Activated B cell treated with CpG ODN at 0.5 μM for 24 hours (primary cell): Measurements from ENCODE around the gene NRXN2. TPM values are rescaled to one million over a fixed set of nuclear protein-coding genes. Genes with fewer than 3 reads are reported as not detected.
A peak's percentile ranks its signal among the peaks of the same experiment; 100 is the strongest.

ENCODE experiments used
- ATAC-seq: fragments of 200-7000 bp; cut with Tn5 transposase; one replicate; pipeline ENCODE4 v1.10.0; 2021; ENCODE audit warnings: low read depth, mild to moderate bottlenecking, moderate library complexity
- CTCF ChIA-PET: fragments of 350-600 bp; sonication (Branson Sonifier 250); formaldehyde crosslinking; loops from one replicate; lab custom pipeline; 2021; ENCODE audit warnings: antibody characterized with exemption; lab: Charles Lee
- POLR2A ChIA-PET: fragments of 350-600 bp; sonication (Branson Sonifier 250); formaldehyde crosslinking; loops from one replicate; lab custom pipeline; 2021; ENCODE audit warnings: antibody characterized with exemption; lab: Charles Lee
- DNase-seq: peaks from one replicate; pipeline ENCODE4 v3.0.0; 2022
- H3K27ac Mint-ChIP-seq: one replicate; pipeline ENCODE4 v1.8.0; 2020; ENCODE audit warnings: mixed read lengths
- H3K27me3 Mint-ChIP-seq: one replicate; pipeline ENCODE4 v1.8.0; 2021; ENCODE audit warnings: mixed read lengths
- H3K36me3 Mint-ChIP-seq: one replicate; pipeline ENCODE4 v1.8.0; 2021; ENCODE audit warnings: low read depth, mixed read lengths
- H3K4me1 Mint-ChIP-seq: one replicate; pipeline ENCODE4 v1.8.0; 2021; ENCODE audit warnings: mixed read lengths
- H3K4me3 Mint-ChIP-seq: one replicate; pipeline ENCODE4 v1.8.0; 2020; ENCODE audit warnings: mild to moderate bottlenecking, mixed read lengths
- H3K9me3 Mint-ChIP-seq: one replicate; pipeline ENCODE4 v1.8.0; 2020; ENCODE audit warnings: mixed read lengths
- CTCF ChIP-seq: fragments of 200-600 bp; IDR thresholded peaks from one replicate; pipeline ENCODE4 v1.8.0; 2022; ENCODE audit warnings: antibody characterized with exemption, mild to moderate bottlenecking
- intact Hi-C: fragments of 100-400 bp; cut with micrococcal nuclease; formaldehyde crosslinking; loops from one replicate; pipeline ENCODE4 v1.15.1; 2024
- total RNA-seq: library from RNA; stranded (reverse); gene quantifications from 2 replicates; pipeline ENCODE4 v1.2.3, GENCODE V29; 2022

Gene NRXN2
- total RNA-seq, 1 donor from 2014 or later = 0.73 TPM

- H3K4me1 Mint-ChIP-seq = peaks cover 56% of the 10 kb centered on the region
- POLR2A ChIA-PET = interaction anchor here (0.6 to 10.2 kb wide), 28 partner anchors 10 to 813 kb away, joined by 3 to 197 read pairs (median 7); partner anchors contain the start of genes ARL2, EHD1, MAP4K2 and MEN1
- intact Hi-C loops = loop anchor here (1.0 to 2.0 kb wide), 3 partner anchors 19 to 66 kb away; partner anchors contain the start of gene MEN1
Measured at GRCh38 chr11:64745189-64745520, 22.2 kb upstream of the NRXN2 start.

GRCh38 chr11:64744544-64745188, 21.7 kb upstream of the NRXN2 start:
- CTCF ChIA-PET = interaction anchor here (0.7 to 5.8 kb wide), 10 partner anchors 16 to 101 kb away, joined by 3 to 49 read pairs (median 6); partner anchors contain the start of gene CDC42BPG
- DNase-seq (peak; percentile 63), ATAC-seq (peak; percentile 7)
- H3K4me3 Mint-ChIP-seq = peak overlapping the region; percentile 96
- peak overlapping the region; percentile 99 for H3K27ac Mint-ChIP-seq
- POLR2A ChIA-PET = interaction anchor here (0.5 to 10.2 kb wide), 33 partner anchors 9 to 812 kb away, joined by 3 to 197 read pairs (median 6); partner anchors contain the start of genes ARL2, EHD1, MAP4K2 and MEN1
- peaks cover 53% of the 10 kb centered on the region for H3K4me1 Mint-ChIP-seq
- no peak for TF ChIP-seq CTCF
- no peaks in the 10 kb centered on the region for H3K9me3 Mint-ChIP-seq
- intact Hi-C loops = loop anchor here (1.0 to 5.0 kb wide), 5 partner anchors 20 to 427 kb away; partner anchors contain the start of genes MEN1, PRDX5 and TRMT112
- H3K27me3 Mint-ChIP-seq = no peaks in the 10 kb centered on the region
- peaks cover 26% of the 10 kb centered on the region for H3K36me3 Mint-ChIP-seq

More at GRCh38 chr11:64745189-64745520, 22.2 kb upstream of the NRXN2 start:
- peak overlapping the region; percentile 92 for H3K4me3 Mint-ChIP-seq
- ATAC-seq (peak; percentile 47), DNase-seq (peak; percentile 88)
- no peaks in the 10 kb centered on the region for H3K9me3 Mint-ChIP-seq
- H3K27ac Mint-ChIP-seq = peak overlapping the region; percentile 99
- TF ChIP-seq CTCF = no peak
- CTCF ChIA-PET = interaction anchor here (1.1 to 5.8 kb wide), 5 partner anchors 19 to 56 kb away, joined by 4 to 49 read pairs (median 11); no protein-coding TSS in a partner anchor
- H3K27me3 Mint-ChIP-seq = no peaks in the 10 kb centered on the region
- H3K36me3 Mint-ChIP-seq = peaks cover 23% of the 10 kb centered on the region

GRCh38 chr11:64743591-64744543, 20.9 kb upstream of the NRXN2 start, which contains the start of gene RASGRP2:
RASGRP2 (minus strand) TSS chr11:64744142; CDS start chr11:64742866, 1,276 bp downstream.
- ChIA-PET POLR2A (interaction anchor here (0.5 to 10.2 kb wide), 32 partner anchors 8 to 677 kb away, joined by 3 to 197 read pairs (median 6); partner anchors contain the start of genes ARL2, EHD1, MAP4K2 and MEN1), CTCF (interaction anchor here (0.7 to 5.8 kb wide), 13 partner anchors 17 to 384 kb away, joined by 3 to 49 read pairs (median 6); partner anchors contain the start of gene CDC42BPG)
- H3K9me3 Mint-ChIP-seq = no peaks in the 10 kb centered on the region
- peak; percentile 35 for ATAC-seq
- peak; percentile 84 for DNase-seq
- TF ChIP-seq CTCF = no peak
- H3K4me3 Mint-ChIP-seq = peak within 1 kb of the TSS; percentile 96
- intact Hi-C loops = loop anchor here (1.0 to 5.0 kb wide), 12 partner anchors 21 to 427 kb away; partner anchors contain the start of genes MAP4K2, MEN1, NRXN2 and PRDX5
- H3K4me1 Mint-ChIP-seq = peaks cover 51% of the 10 kb centered on the region
- H3K27me3 Mint-ChIP-seq = no peaks in the 10 kb centered on the region
- peak within 1 kb of the TSS; percentile 97 for H3K27ac Mint-ChIP-seq
- H3K36me3 Mint-ChIP-seq = peaks cover 34% of the 10 kb centered on the region

- DNase-seq = peak; percentile 89
- peak; percentile 12 for ATAC-seq
- ChIA-PET CTCF (interaction anchor here (0.6 to 5.8 kb wide), 12 partner anchors 18 to 383 kb away, joined by 3 to 49 read pairs (median 6); partner anchors contain the start of gene CDC42BPG), POLR2A (interaction anchor here (0.6 to 10.2 kb wide), 21 partner anchors 9 to 743 kb away, joined by 3 to 197 read pairs (median 6); partner anchors contain the start of genes EHD1, MAP4K2, MEN1 and PRDX5)
- no peaks in the 10 kb centered on the region for H3K9me3 Mint-ChIP-seq
- H3K4me1 Mint-ChIP-seq = peaks cover 43% of the 10 kb centered on the region
- H3K27me3 Mint-ChIP-seq = no peaks in the 10 kb centered on the region
- H3K27ac Mint-ChIP-seq = no peak overlapping the region
- H3K4me3 Mint-ChIP-seq = peak overlapping the region; percentile 96
- peaks cover 38% of the 10 kb centered on the region for H3K36me3 Mint-ChIP-seq
- TF ChIP-seq CTCF = peak; percentile 85
- intact Hi-C loops = loop anchor here (1.0 to 5.0 kb wide), 11 partner anchors 20 to 426 kb away; partner anchors contain the start of genes MAP4K2, NRXN2, PRDX5 and TRMT112
Measured at GRCh38 chr11:64742889-64743590, 20.0 kb upstream of the NRXN2 start.
